Endothelial cell of umbilical vein (primary cell): Measurements from ENCODE around the gene COG5. TPM values are rescaled to one million over a fixed set of nuclear protein-coding genes. Genes with fewer than 3 reads are reported as not detected.

Experiments
- BruUV-seq: library from RNA; stranded (reverse); fragments of 400-500 nt; replicated peaks from 2 replicates; lab custom pipeline; 2021; lab: Mats Ljungman, UMichigan
- CTCF ChIA-PET: fragments of 300-600, 350-600 bp; sonication (Branson Sonifier 250); formaldehyde crosslinking; loops from one replicate; lab custom pipeline; 2021; ENCODE audit warnings: antibody characterized with exemption, inconsistent platforms; lab: Charles Lee
- POLR2A ChIA-PET: fragments of 300-600, 350-600 bp; sonication (Branson Sonifier 250); formaldehyde crosslinking; loops from one replicate; lab custom pipeline; 2021; ENCODE audit warnings: antibody characterized with exemption, inconsistent platforms; lab: Charles Lee
- DNase-seq: peaks from one replicate; pipeline ENCODE4 v3.0.0-alpha.2; 2011; ENCODE audit warnings: low read depth, low spot score
- FAIRE-seq: peaks from 2 replicates; lab custom pipeline; 2011; peaks lifted over from hg19 to GRCh38; lab: Jason Lieb, UNC
- H2AFZ ChIP-seq: 2 replicates; pipeline ENCODE4 v1.6.0; 2012; ENCODE audit warnings: low read depth, low read length, control low read depth, inconsistent platforms
- H3K27ac ChIP-seq: 2 replicates; pipeline ENCODE4 v1.5.1; 2011; ENCODE audit warnings: low read depth, mild to moderate bottlenecking, control low read depth, low read length, moderate library complexity; ENCODE audit not compliant: insufficient read depth
- H3K27me3 ChIP-seq, 2 experiments: 2 replicates each; pipeline versions ENCODE4 v1.6.0 to v1.6.1; 2011; ENCODE audit warnings: low read length in 2 of 2, mixed read lengths in 1 of 2; ENCODE audit not compliant: control insufficient read depth in 2 of 2, insufficient read depth in 2 of 2
- H3K36me3 ChIP-seq, 2 experiments: 2 replicates in 1 of 2; 3 replicates in 1 of 2; pipeline ENCODE4 v1.5.1; 2011; ENCODE audit warnings: low read length in 2 of 2, mild to moderate bottlenecking in 1 of 2, moderate library complexity in 1 of 2; ENCODE audit not compliant: control insufficient read depth in 2 of 2, insufficient read depth in 2 of 2; ENCODE audit errors: extremely low read depth in 1 of 2
- H3K4me1 ChIP-seq: 3 replicates; pipeline ENCODE4 v1.5.1; 2011; ENCODE audit warnings: mild to moderate bottlenecking, low read length; ENCODE audit not compliant: control insufficient read depth, insufficient read depth; ENCODE audit errors: extremely low read depth
- H3K4me2 ChIP-seq: 2 replicates; pipeline ENCODE4 v1.6.1; 2011; ENCODE audit warnings: low read length, control low read depth, mixed read lengths; ENCODE audit not compliant: insufficient read depth
- H3K4me3 ChIP-seq, 3 experiments: fragments of 200-600 bp in 1 of 3; sonication (generic), shearing (Covaris generic) in 1 of 3; replicated peaks in 1 of 3; 2 replicates each; pipeline ENCODE4 v1.5.1; 2011 to 2016; ENCODE audit warnings: control low read depth in 3 of 3, low read length in 3 of 3, mild to moderate bottlenecking in 2 of 3, inconsistent platforms in 1 of 3, low read depth in 1 of 3, moderate library complexity in 1 of 3; ENCODE audit not compliant: insufficient read depth in 1 of 3
- H3K79me2 ChIP-seq: 2 replicates; pipeline ENCODE4 v1.6.0; 2012; ENCODE audit warnings: low read length, inconsistent platforms; ENCODE audit not compliant: control insufficient read depth, insufficient read depth
- H3K9ac ChIP-seq: replicated peaks from 2 replicates; pipeline ENCODE3; 2011; ENCODE audit warnings: low read length, control low read depth; ENCODE audit not compliant: insufficient read depth; ENCODE audit errors: extremely low read depth
- H3K9me1 ChIP-seq: replicated peaks from 3 replicates; pipeline ENCODE4 v1.6.0; 2011; ENCODE audit warnings: mild to moderate bottlenecking, low read length; ENCODE audit not compliant: control insufficient read depth, insufficient read depth; ENCODE audit errors: extremely low read depth
- H3K9me3 ChIP-seq: replicated peaks from 2 replicates; pipeline ENCODE4 v1.5.1; 2012; ENCODE audit warnings: low read length, inconsistent platforms; ENCODE audit not compliant: control insufficient read depth, insufficient read depth
- H4K20me1 ChIP-seq: replicated peaks from 2 replicates; pipeline ENCODE3; 2011; ENCODE audit warnings: mild to moderate bottlenecking, low read length; ENCODE audit not compliant: control insufficient read depth, insufficient read depth; ENCODE audit errors: extremely low read depth
- CTCF ChIP-seq, 2 donors: IDR thresholded peaks; 1 replicate in 1 of 2; 2 replicates in 1 of 2; pipeline ENCODE4 v1.5.1; 2011; ENCODE audit warnings: low read length in 2 of 2, mild to moderate bottlenecking in 2 of 2, moderate library complexity in 2 of 2, control low read depth in 1 of 2, inconsistent platforms in 1 of 2, low read depth in 1 of 2; ENCODE audit not compliant: insufficient read depth in 1 of 2; ENCODE audit errors: extremely low read depth in 1 of 2
- EZH2 ChIP-seq: IDR thresholded peaks from 2 replicates; pipeline ENCODE4 v1.6.1; 2012; ENCODE audit warnings: borderline replicate concordance, low read depth, mild to moderate bottlenecking, moderate library complexity, low read length, inconsistent platforms; ENCODE audit not compliant: severe bottlenecking
- FOS ChIP-seq: IDR thresholded peaks from 2 replicates; pipeline ENCODE4 v1.6.1; 2011; ENCODE audit warnings: mild to moderate bottlenecking, low read length, moderate library complexity, borderline replicate concordance; ENCODE audit not compliant: insufficient read depth
- GATA2 ChIP-seq: IDR thresholded peaks from 2 replicates; pipeline ENCODE4 v1.7.0; 2011; ENCODE audit warnings: low read depth, mild to moderate bottlenecking, moderate library complexity, mixed read lengths, low read length; ENCODE audit not compliant: insufficient read length, insufficient read depth
- JUN ChIP-seq: IDR thresholded peaks from 2 replicates; pipeline ENCODE4 v1.6.1; 2011; ENCODE audit warnings: borderline replicate concordance, low read depth; ENCODE audit not compliant: insufficient read length, insufficient read depth
- MAX ChIP-seq: IDR thresholded peaks from 2 replicates; pipeline ENCODE4 v1.6.1; 2011; ENCODE audit not compliant: insufficient read depth, insufficient read length
- MYC ChIP-seq: IDR thresholded peaks from one replicate; pipeline ENCODE4 v1.6.1; 2011; ENCODE audit warnings: mild to moderate bottlenecking, low read depth, low read length
- POLR2A ChIP-seq: IDR thresholded peaks from 2 replicates; pipeline ENCODE4 v1.6.1; 2012; ENCODE audit warnings: low read depth, mild to moderate bottlenecking, control low read depth, low read length
- POLR2AphosphoS5 ChIP-seq: IDR thresholded peaks from 2 replicates; pipeline ENCODE4 v1.6.1; 2012; ENCODE audit warnings: low read depth, mild to moderate bottlenecking, control low read depth, low read length, moderate library complexity; ENCODE audit not compliant: insufficient read depth
- dilution Hi-C: fragments of 300-500 bp; cut with MboI; formaldehyde crosslinking; loops from one replicate; pipeline ENCODE4 v1.15.0; 2019; ENCODE audit warnings: low sequenced_read_pairs; ENCODE audit not compliant: extremely low pct_ligation_motif_present
- intact Hi-C: fragments of 100-400 bp; cut with micrococcal nuclease; formaldehyde crosslinking; loops from one replicate; pipeline ENCODE4 v1.10.0; 2022
- polyA plus RNA-seq, 4 experiments: library from polyadenylated mRNA; depleted of rRNA in 3 of 4; stranded (reverse) in 3 of 4; unstranded in 1 of 4; fragments of >200 nt; gene quantifications; 2 replicates each; pipeline versions ENCODE4 v1.2.1 to v1.2.3, GENCODE V29; 2011 to 2012; ENCODE audit warnings: missing spikeins in 1 of 4
- total RNA-seq: library from RNA; stranded (reverse); gene quantifications from 2 replicates; pipeline ENCODE4 v1.2.3, GENCODE V29; 2021

Gene COG5
- total and polyA plus RNA-seq, 2 donors (not counting 3 experiments of a cell fraction or from before 2014, with no cell fraction given), result 18.8 to 45.3 TPM

DNA sequence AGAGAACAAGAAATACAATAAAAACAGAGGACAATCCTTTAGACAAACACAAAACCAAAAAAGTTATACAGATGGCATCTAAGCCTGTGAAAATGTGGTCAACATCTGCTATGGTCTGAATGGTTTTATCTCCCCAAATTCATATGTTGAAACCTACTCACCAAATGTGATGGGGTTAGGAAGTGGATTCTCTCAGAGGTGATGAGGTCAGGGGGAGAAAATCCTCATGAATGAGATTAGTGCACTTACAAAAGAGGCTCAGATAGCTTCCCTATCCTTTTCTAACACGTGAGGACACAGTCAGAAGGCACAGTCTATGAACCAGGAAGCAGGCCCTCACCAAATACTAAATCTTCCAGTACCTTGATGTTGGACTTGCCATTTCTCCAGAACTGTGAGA is 241.7 kb downstream of the COG5 start:
- H3K27ac ChIP-seq, result no peak overlapping the region
- H3K36me3 ChIP-seq, result no peaks in the 10 kb centered on the region
- no peak overlapping the region for H3K4me3 ChIP-seq
- TF ChIP-seq JUN, result no peak
- TF ChIP-seq FOS, result no peak
- no peak for TF ChIP-seq GATA2
- TF ChIP-seq MAX, result no peak
- TF ChIP-seq POLR2AphosphoS5, result no peak
- TF ChIP-seq MYC, result no peak
- TF ChIP-seq EZH2, result no peak
- TF ChIP-seq POLR2A, result no peak
- TF ChIP-seq CTCF (IDR thresholded peaks at IDR 0.05; ENCODE audit: extremely low read depth in 1 of 2, insufficient read depth in 1 of 2, low read depth in 1 of 2, low read length in 2 of 2), result no peak
- no TSS peak for BruUV-seq
- H3K79me2 ChIP-seq, result no peaks in the 10 kb centered on the region
- H2AFZ ChIP-seq, result no peak overlapping the region
- POLR2A ChIA-PET, result no interaction called here
- no peaks in the 10 kb centered on the region for H3K4me1 ChIP-seq
- DNase-seq (no peak), FAIRE-seq (no peak)
- no peak overlapping the region for H3K9ac ChIP-seq
- CTCF ChIA-PET, result no interaction called here
- H3K9me1 ChIP-seq, result no peaks in the 10 kb centered on the region
- H3K4me2 ChIP-seq, result no peak overlapping the region
- intact Hi-C loops, result no loop called here
- H4K20me1 ChIP-seq, result no peaks in the 10 kb centered on the region
- no peaks in the 10 kb centered on the region for H3K9me3 ChIP-seq
- dilution Hi-C loops, result no loop called here
- no peaks in the 10 kb centered on the region for H3K27me3 ChIP-seq
